WTC11 (cell line): ENCODE data around the gene NDUFA6. TPM values are rescaled to one million over a fixed set of nuclear protein-coding genes. Genes with fewer than 3 reads are reported as not detected.
"Not testable (repeated sequence)": the region's sequence is repeated elsewhere in the genome, so short reads cannot be mapped to it uniquely, and the experiment has no call there.

ENCODE experiments used
- ATAC-seq: fragments of 200-7000 bp; cut with Tn5 transposase; 2 replicates; pipeline ENCODE4 v1.10.0; 2021; ENCODE audit warnings: mild to moderate bottlenecking, moderate library complexity
- CTCF ChIA-PET: fragments of 300-600 bp; sonication (Branson Sonifier 250); formaldehyde crosslinking; loops from one replicate; lab custom pipeline; 2021; ENCODE audit warnings: antibody characterized with exemption; lab: Charles Lee
- POLR2A ChIA-PET: fragments of 350-600 bp; sonication (Branson Sonifier 250); formaldehyde crosslinking; loops from one replicate; lab custom pipeline; 2021; ENCODE audit warnings: antibody characterized with exemption; lab: Charles Lee
- DNase-seq: peaks from one replicate; pipeline ENCODE4 v3.0.0; 2021; ENCODE audit warnings: low spot score
- H3K27ac Mint-ChIP-seq: 2 replicates; pipeline ENCODE4 v1.8.0; 2021; ENCODE audit warnings: mixed read lengths
- H3K27me3 Mint-ChIP-seq: 2 replicates; pipeline ENCODE4 v1.8.0; 2021; ENCODE audit warnings: low read depth, mild to moderate bottlenecking, moderate library complexity, mixed read lengths
- H3K36me3 Mint-ChIP-seq: 2 replicates; pipeline ENCODE4 v1.8.0; 2021; ENCODE audit warnings: mixed read lengths
- H3K4me1 Mint-ChIP-seq: 2 replicates; pipeline ENCODE4 v1.8.0; 2022; ENCODE audit warnings: mixed read lengths
- H3K4me3 Mint-ChIP-seq: 2 replicates; pipeline ENCODE4 v1.8.0; 2021; ENCODE audit warnings: mild to moderate bottlenecking, moderate library complexity, mixed read lengths
- H3K9me3 Mint-ChIP-seq: 2 replicates; pipeline ENCODE4 v1.8.0; 2021; ENCODE audit warnings: mixed read lengths
- KAT7 ChIP-seq: sonication (generic); formaldehyde crosslinking; IDR thresholded peaks from 2 replicates; pipeline ENCODE4 v1.8.1; 2023; ENCODE audit warnings: missing genetic modification reagents, mild to moderate bottlenecking, borderline replicate concordance
- NFE2L1 ChIP-seq: sonication (generic); formaldehyde crosslinking; IDR thresholded peaks from 2 replicates; pipeline ENCODE4 v1.8.1; 2023; ENCODE audit warnings: missing genetic modification reagents
- NR3C1 ChIP-seq: sonication (generic); formaldehyde crosslinking; conservative IDR thresholded peaks from 2 replicates; pipeline ENCODE4 v1.8.1; 2023; ENCODE audit warnings: low read depth, mild to moderate bottlenecking, missing genetic modification reagents
- RELA ChIP-seq: sonication (generic); formaldehyde crosslinking; IDR thresholded peaks from 2 replicates; pipeline ENCODE4 v1.8.1; 2022; ENCODE audit warnings: missing genetic modification reagents, mild to moderate bottlenecking, borderline replicate concordance
- SMAD3 ChIP-seq: sonication (generic); formaldehyde crosslinking; IDR thresholded peaks from 2 replicates; pipeline ENCODE4 v1.8.0; 2022; ENCODE audit warnings: missing genetic modification reagents, mild to moderate bottlenecking, borderline replicate concordance
- SP1 ChIP-seq: sonication (generic); formaldehyde crosslinking; conservative IDR thresholded peaks from 2 replicates; pipeline ENCODE4 v1.8.1; 2022; ENCODE audit warnings: missing genetic modification reagents
- total RNA-seq: library from RNA; stranded (reverse); gene quantifications from 3 replicates; pipeline ENCODE4 v1.2.3, GENCODE V29; 2021
- TF ChIP-seq, protein P1 (sequence below): fragments of 200-600 bp; IDR thresholded peaks from 2 replicates; pipeline ENCODE4 v1.8.0; 2022; ENCODE audit warnings: antibody characterized with exemption
- TF ChIP-seq, protein P2 (sequence below): sonication (generic); formaldehyde crosslinking; IDR thresholded peaks from 2 replicates; pipeline ENCODE4 v1.8.1; 2023; ENCODE audit warnings: mild to moderate bottlenecking, missing genetic modification reagents, moderate library complexity
- TF ChIP-seq, protein P3 (sequence below): fragments of 250-450 bp; sonication (Bioruptor Pico); IDR thresholded peaks from 2 replicates; pipeline ENCODE4 v1.8.0; 2021; ENCODE audit warnings: mild to moderate bottlenecking
- TF ChIP-seq, protein P4 (sequence below): sonication (generic); formaldehyde crosslinking; IDR thresholded peaks from 2 replicates; pipeline ENCODE4 v1.8.1; 2023; ENCODE audit warnings: mild to moderate bottlenecking, missing genetic modification reagents, moderate library complexity

NDUFA6 gene
- total RNA-seq, 1 experiment from 2014 or later, result 85.9 TPM

DNA sequence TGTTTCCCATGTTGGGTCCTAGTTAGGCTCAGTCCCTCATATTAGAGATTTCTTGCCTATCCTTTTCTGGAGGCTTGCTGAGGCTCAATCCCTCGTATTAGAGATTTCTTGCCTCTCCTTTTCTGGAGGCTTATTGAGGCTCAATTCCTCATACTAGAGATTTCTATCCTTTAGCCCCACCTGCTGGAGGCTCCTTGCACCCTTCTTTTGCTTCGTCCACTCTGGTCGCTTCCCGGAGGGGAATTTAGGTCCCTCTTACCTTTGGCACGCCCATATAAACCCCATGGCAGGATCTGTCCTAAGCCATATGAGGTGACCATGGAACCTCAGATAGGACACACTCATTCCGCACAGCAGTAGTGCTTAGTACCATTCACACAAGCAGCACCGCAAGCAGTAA, 24.1 kb upstream of the NDUFA6 start:
- TF ChIP-seq SP1 (CRISPR knock-in tag) (no peak), SMAD3 (CRISPR knock-in tag) (no peak), NR3C1 (CRISPR knock-in tag) (no peak)
- TF ChIP-seq, protein P1, sequence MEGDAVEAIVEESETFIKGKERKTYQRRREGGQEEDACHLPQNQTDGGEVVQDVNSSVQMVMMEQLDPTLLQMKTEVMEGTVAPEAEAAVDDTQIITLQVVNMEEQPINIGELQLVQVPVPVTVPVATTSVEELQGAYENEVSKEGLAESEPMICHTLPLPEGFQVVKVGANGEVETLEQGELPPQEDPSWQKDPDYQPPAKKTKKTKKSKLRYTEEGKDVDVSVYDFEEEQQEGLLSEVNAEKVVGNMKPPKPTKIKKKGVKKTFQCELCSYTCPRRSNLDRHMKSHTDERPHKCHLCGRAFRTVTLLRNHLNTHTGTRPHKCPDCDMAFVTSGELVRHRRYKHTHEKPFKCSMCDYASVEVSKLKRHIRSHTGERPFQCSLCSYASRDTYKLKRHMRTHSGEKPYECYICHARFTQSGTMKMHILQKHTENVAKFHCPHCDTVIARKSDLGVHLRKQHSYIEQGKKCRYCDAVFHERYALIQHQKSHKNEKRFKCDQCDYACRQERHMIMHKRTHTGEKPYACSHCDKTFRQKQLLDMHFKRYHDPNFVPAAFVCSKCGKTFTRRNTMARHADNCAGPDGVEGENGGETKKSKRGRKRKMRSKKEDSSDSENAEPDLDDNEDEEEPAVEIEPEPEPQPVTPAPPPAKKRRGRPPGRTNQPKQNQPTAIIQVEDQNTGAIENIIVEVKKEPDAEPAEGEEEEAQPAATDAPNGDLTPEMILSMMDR, result peak; percentile 40; the same call in 1 of the 2 replicates
- TF ChIP-seq, all 79 proteins: peak for 1
- POLR2A ChIA-PET, result no interaction called here
- no peak overlapping the region for H3K27ac Mint-ChIP-seq
- no peak overlapping the region for H3K4me3 Mint-ChIP-seq
- ATAC-seq (peak; percentile 64), DNase-seq (peak; percentile 67)
- CTCF ChIA-PET, result no interaction called here
- peaks cover 7% of the 10 kb centered on the region for H3K4me1 Mint-ChIP-seq
- H3K36me3 Mint-ChIP-seq, result peaks cover 7% of the 10 kb centered on the region
- H3K9me3 Mint-ChIP-seq, result peaks cover 13% of the 10 kb centered on the region
- peaks cover 28% of the 10 kb centered on the region for H3K27me3 Mint-ChIP-seq

DNA sequence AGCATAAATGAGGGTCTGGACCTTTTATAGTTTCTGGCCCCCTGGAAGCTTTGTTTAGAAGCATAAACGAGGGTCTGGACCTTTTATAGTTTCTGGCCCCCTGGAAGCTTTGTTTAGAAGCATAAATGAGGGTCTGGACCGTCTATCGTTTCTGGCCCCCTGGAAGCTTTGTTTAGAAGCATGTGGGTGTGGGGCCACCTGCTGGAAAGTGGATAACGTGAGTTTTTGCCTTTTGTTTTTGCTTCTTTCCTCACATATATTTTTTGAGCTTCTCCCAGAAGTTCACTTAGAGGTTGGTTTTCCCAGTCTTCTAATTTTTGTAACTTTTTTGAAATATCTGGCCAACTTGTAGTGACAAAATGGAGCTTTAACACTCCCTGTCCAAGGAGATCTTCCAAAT, 22.2 kb upstream of the NDUFA6 start:
- peaks cover 33% of the 10 kb centered on the region for H3K27me3 Mint-ChIP-seq
- H3K4me1 Mint-ChIP-seq, ATAC-seq, DNase-seq, H3K27ac Mint-ChIP-seq, H3K4me3 Mint-ChIP-seq, H3K36me3 Mint-ChIP-seq: not testable (repeated sequence)
- POLR2A ChIA-PET, result interaction anchor here (0.5 to 1.2 kb wide), 3 partner anchors 10 to 165 kb away, joined by 3 to 5 read pairs (median 5); partner anchors contain the start of gene NDUFA6
- CTCF ChIA-PET, result interaction anchor here (0.6 to 6.2 kb wide), 32 partner anchors 12 to 416 kb away, joined by 3 to 87 read pairs (median 4); partner anchors contain the start of genes CENPM, NAGA, NDUFA6 and NFAM1
- peaks cover 13% of the 10 kb centered on the region for H3K9me3 Mint-ChIP-seq

DNA sequence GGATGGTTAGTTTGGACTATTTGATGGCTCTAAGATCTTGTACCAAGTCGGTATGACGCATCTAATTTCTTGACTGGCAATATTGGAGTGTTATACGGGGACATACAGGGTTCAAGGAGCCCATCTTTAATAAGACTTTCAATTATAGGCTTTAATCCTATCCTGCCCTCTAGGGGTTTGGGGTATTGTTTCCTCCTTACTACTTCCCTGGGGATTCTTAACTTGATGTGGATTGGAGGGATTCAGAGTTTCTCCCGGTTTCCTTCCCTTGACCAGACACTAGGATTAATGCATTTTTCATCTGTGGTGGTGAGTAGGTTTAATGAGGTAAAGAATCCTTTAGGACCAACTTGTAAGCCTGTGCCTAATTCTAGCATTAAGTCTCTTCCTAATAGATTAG, 21.2 kb upstream of the NDUFA6 start:
- Mint-ChIP-seq H3K9me3 (peaks cover 13% of the 10 kb centered on the region), H3K4me3 (no peak overlapping the region), H3K27ac (no peak overlapping the region; the same call in 1 of the 2 replicates), H3K36me3 (peaks cover 7% of the 10 kb centered on the region), H3K27me3 (peaks cover 33% of the 10 kb centered on the region), H3K4me1 (peaks cover 7% of the 10 kb centered on the region)
- ATAC-seq (peak; percentile 49; the same call in 1 of the 2 replicates), DNase-seq (no peak)
- TF ChIP-seq KAT7 (CRISPR knock-in tag) (no peak), NFE2L1 (CRISPR knock-in tag) (no peak)
- TF ChIP-seq, protein P2, sequence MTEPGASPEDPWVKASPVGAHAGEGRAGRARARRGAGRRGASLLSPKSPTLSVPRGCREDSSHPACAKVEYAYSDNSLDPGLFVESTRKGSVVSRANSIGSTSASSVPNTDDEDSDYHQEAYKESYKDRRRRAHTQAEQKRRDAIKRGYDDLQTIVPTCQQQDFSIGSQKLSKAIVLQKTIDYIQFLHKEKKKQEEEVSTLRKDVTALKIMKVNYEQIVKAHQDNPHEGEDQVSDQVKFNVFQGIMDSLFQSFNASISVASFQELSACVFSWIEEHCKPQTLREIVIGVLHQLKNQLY (CRISPR knock-in tag), result no peak
- TF ChIP-seq, protein P3, sequence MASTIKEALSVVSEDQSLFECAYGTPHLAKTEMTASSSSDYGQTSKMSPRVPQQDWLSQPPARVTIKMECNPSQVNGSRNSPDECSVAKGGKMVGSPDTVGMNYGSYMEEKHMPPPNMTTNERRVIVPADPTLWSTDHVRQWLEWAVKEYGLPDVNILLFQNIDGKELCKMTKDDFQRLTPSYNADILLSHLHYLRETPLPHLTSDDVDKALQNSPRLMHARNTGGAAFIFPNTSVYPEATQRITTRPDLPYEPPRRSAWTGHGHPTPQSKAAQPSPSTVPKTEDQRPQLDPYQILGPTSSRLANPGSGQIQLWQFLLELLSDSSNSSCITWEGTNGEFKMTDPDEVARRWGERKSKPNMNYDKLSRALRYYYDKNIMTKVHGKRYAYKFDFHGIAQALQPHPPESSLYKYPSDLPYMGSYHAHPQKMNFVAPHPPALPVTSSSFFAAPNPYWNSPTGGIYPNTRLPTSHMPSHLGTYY, result no peak
- CTCF ChIA-PET, result interaction anchor here (1.4 to 6.2 kb wide), 11 partner anchors 22 to 332 kb away, joined by 3 to 87 read pairs (median 8); partner anchors contain the start of genes CENPM, NAGA, NDUFA6 and SEPTIN3
- POLR2A ChIA-PET, result no interaction called here

DNA sequence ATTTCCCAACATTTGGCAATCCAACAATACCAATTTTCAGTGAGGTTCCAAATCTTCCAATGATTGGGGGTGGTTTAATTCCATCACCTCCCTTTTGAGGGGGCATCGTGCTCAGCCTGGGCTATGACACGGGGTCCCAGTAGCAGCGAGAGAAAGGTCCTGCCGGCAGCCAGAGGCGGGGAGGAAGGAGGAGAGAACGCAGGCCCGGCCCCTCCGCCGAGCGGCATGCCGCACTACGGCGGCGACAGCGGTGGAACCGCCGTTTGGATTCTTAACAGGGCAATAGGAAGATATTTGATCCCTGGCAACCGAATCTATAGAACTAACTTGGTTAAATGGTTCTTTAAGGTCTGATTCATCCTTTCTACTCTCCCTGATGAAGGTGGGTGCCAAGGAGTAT, 18.3 kb upstream of the NDUFA6 start:
- CTCF ChIA-PET, result interaction anchor here (6.2 kb wide), 1 partner anchor 19 kb away, joined by 87 read pairs; the partner anchor contains the start of gene NDUFA6
- Mint-ChIP-seq H3K27ac (no peak overlapping the region), H3K36me3 (peaks cover 10% of the 10 kb centered on the region), H3K4me1 (peaks cover 7% of the 10 kb centered on the region), H3K27me3 (peaks cover 25% of the 10 kb centered on the region), H3K4me3 (no peak overlapping the region), H3K9me3 (peaks cover 15% of the 10 kb centered on the region)
- TF ChIP-seq, protein P4, sequence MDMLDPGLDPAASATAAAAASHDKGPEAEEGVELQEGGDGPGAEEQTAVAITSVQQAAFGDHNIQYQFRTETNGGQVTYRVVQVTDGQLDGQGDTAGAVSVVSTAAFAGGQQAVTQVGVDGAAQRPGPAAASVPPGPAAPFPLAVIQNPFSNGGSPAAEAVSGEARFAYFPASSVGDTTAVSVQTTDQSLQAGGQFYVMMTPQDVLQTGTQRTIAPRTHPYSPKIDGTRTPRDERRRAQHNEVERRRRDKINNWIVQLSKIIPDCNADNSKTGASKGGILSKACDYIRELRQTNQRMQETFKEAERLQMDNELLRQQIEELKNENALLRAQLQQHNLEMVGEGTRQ (CRISPR knock-in tag), result no peak
- no peak for TF ChIP-seq RELA (CRISPR knock-in tag)
- ATAC-seq (peak; percentile 57; the same call in 1 of the 2 replicates), DNase-seq (no peak)
- POLR2A ChIA-PET, result no interaction called here

DNA sequence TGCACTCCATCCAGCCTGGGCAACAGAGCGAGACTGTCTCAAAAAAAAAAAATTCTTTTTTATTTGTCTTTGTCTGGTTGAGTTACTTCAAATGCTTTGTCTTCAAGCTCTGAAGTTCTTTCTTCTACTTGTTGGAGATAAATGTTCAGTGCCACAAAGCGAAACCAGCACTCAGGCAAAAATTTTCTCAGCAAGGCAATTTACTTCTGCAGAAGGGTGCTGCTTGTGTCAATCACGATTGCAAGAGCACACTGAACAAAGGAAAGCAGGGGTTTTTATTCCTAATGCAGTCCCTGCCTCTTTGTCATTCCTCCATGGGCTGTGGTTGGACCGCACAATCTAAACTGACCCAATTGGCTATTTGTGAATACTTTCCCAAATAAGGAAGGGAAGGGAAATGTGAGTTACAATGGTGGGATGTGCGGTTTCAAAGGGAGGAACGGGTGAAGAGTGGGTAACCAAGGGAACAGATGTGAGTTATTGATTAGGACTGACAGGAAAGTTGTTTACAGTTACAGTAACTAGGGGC, 13.8 kb upstream of the NDUFA6 start:
- CTCF ChIA-PET, result interaction anchor here (1.3 kb wide), 1 partner anchor 13 kb away, joined by 3 read pairs; no protein-coding TSS in a partner anchor
- H3K27me3 Mint-ChIP-seq, result peaks cover 30% of the 10 kb centered on the region
- peaks cover 35% of the 10 kb centered on the region for H3K9me3 Mint-ChIP-seq
- DNase-seq, POLR2A ChIA-PET, H3K4me3 Mint-ChIP-seq, ATAC-seq, H3K4me1 Mint-ChIP-seq, H3K27ac Mint-ChIP-seq: not testable (repeated sequence)
- H3K36me3 Mint-ChIP-seq, result peaks cover 29% of the 10 kb centered on the region
